ENCODE results near the gene KCNJ5. TPM values are rescaled to one million over a fixed set of nuclear protein-coding genes. Genes with fewer than 3 reads are reported as not detected.

The KCNJ5 gene
- total and polyA plus RNA-seq, 2 experiments from 2014 or later, result not detected

- TF ChIP-seq REST (IDR thresholded peaks at IDR 0.05; ENCODE audit: unreplicated experiment) (no peak), STAT1 (IDR thresholded peaks at IDR 0.05; ENCODE audit: unreplicated experiment) (no peak), ETS1 (IDR thresholded peaks at IDR 0.05) (no peak), CTCF (conservative IDR thresholded peaks at IDR 0.05; ENCODE audit: low read depth in 2 of 2) (no peak), CREB1 (CRISPR knock-in tag; IDR thresholded peaks at IDR 0.05; ENCODE audit: low read depth) (no peak)
These were observed 3.1 kb downstream of the KCNJ5 start (continued) for GRCh38 chr11:128894286-128894681.

GRCh38 chr11:128894685-128895084 is 3.5 kb downstream of the KCNJ5 start:
- Histone ChIP-seq H3K4me2 (no peak overlapping the region), H3K36me3 (ENCODE audit: insufficient read depth) (no peaks in the 10 kb centered on the region), H3K9me2 (ENCODE audit: insufficient read depth) (no peaks in the 10 kb centered on the region), H2AFZ (no peak overlapping the region), H3K79me2 (replicated peaks; ENCODE audit: insufficient read depth) (no peaks in the 10 kb centered on the region), H4K20me1 (replicated peaks; ENCODE audit: insufficient read depth) (peaks cover 12% of the 10 kb centered on the region; the same call in 1 of the 2 replicates), H3F3A (replicated peaks; ENCODE audit: low read depth) (peaks cover 3% of the 10 kb centered on the region; the same call in 1 of the 2 replicates), H3K4me1 (ENCODE audit: insufficient read depth) (peaks cover 19% of the 10 kb centered on the region), H3K27ac (ENCODE audit: low read depth) (no peak overlapping the region), H3K4me3 (no peak overlapping the region), H3K27me3 (ENCODE audit: insufficient read depth) (peaks cover 89% of the 10 kb centered on the region)
- Mint-ChIP-seq H3K9me3 (no peaks in the 10 kb centered on the region; the same call in 1 of the 3 replicates), H3K4me3 (no peak overlapping the region), H3K4me1 (peaks cover 27% of the 10 kb centered on the region), H3K27ac (no peak overlapping the region), H3K27me3 (ENCODE audit: insufficient read depth, low read depth, poor library complexity) (peaks cover 53% of the 10 kb centered on the region), H3K36me3 (ENCODE audit: low read depth) (no peaks in the 10 kb centered on the region; the same call in 2 of the 3 replicates)
- DNase-seq (ENCODE audit: low spot score) (no peak), ATAC-seq (no peak)
- TF ChIP-seq CREB1 (CRISPR knock-in tag; IDR thresholded peaks at IDR 0.05; ENCODE audit: low read depth) (no peak), EZH2 (IDR thresholded peaks at IDR 0.05; ENCODE audit: low read depth, unreplicated experiment) (no peak), NANOG (IDR thresholded peaks at IDR 0.05; ENCODE audit: borderline replicate concordance) (no peak), JUNB (IDR thresholded peaks at IDR 0.05; ENCODE audit: unreplicated experiment) (no peak), ETS1 (IDR thresholded peaks at IDR 0.05) (no peak), POLR2AphosphoS5 (IDR thresholded peaks at IDR 0.05; ENCODE audit: low read depth) (no peak), STAT1 (IDR thresholded peaks at IDR 0.05; ENCODE audit: unreplicated experiment) (no peak), REST (IDR thresholded peaks at IDR 0.05; ENCODE audit: unreplicated experiment) (no peak)

All from GM23338 (cell line).